HepG2 (cell line): ENCODE data around the gene OR51F1. TPM values are rescaled to one million over a fixed set of nuclear protein-coding genes. Genes with fewer than 3 reads are reported as not detected.

ENCODE experiments used
- ATAC-seq: fragments of 200-7000 bp; cut with Tn5 transposase; 3 replicates; pipeline ENCODE4 v1.9.1; 2020; ENCODE audit warnings: mild to moderate bottlenecking, moderate library complexity
- BruUV-seq: library from RNA; stranded (reverse); fragments of 400-500 nt; replicated peaks from 2 replicates; lab custom pipeline; 2021; lab: Mats Ljungman, UMichigan
- CTCF ChIA-PET: fragments of 300-600 bp; formaldehyde crosslinking; extraction: SDS; loops from one replicate; lab custom pipeline; 2021; ENCODE audit warnings: low total read pairs, inconsistent platforms, low intra/inter-chr PET ratio; lab: Yijun Ruan, JAX
- POLR2A ChIA-PET: fragments of 350-600 bp; sonication (Branson Sonifier 250); formaldehyde crosslinking; loops from one replicate; lab custom pipeline; 2020; ENCODE audit warnings: antibody characterized with exemption, inconsistent platforms; lab: Yijun Ruan, JAX
- DNase-seq: peaks from one replicate; pipeline ENCODE4 v3.0.0-alpha.2; 2015; ENCODE audit warnings: low spot score
- FAIRE-seq: peaks from 3 replicates; lab custom pipeline; 2011; peaks lifted over from hg19 to GRCh38; lab: Jason Lieb, UNC
- H2AFZ ChIP-seq: one replicate; pipeline ENCODE4 v1.6.1; 2011; ENCODE audit warnings: low read length, inconsistent platforms
- H3K27ac ChIP-seq: fragments of 300-600 bp; 3 replicates; pipeline ENCODE4 v1.8.0; 2011; ENCODE audit warnings: mixed run types, mild to moderate bottlenecking, mixed read lengths, low read length, inconsistent platforms; ENCODE audit not compliant: insufficient read depth; ENCODE audit errors: extremely low read length
- H3K27me3 ChIP-seq, 2 experiments: fragments of 200-600 bp in 1 of 2; 2 replicates in 1 of 2; 3 replicates in 1 of 2; pipeline versions ENCODE4 v1.6.0 to v1.8.0; 2011; ENCODE audit warnings: low read length in 2 of 2, mild to moderate bottlenecking in 2 of 2, moderate library complexity in 2 of 2, inconsistent platforms in 1 of 2; ENCODE audit not compliant: insufficient read depth in 2 of 2, control insufficient read depth in 1 of 2
- H3K36me3 ChIP-seq, 2 experiments: fragments of 200-600 bp in 1 of 2; replicated peaks in 1 of 2; 2 replicates in 1 of 2; 3 replicates in 1 of 2; pipeline versions ENCODE4 v1.5.1 to v1.8.0; 2011; ENCODE audit warnings: low read length in 2 of 2, inconsistent platforms in 1 of 2; ENCODE audit not compliant: insufficient read depth in 2 of 2, control insufficient read depth in 1 of 2
- H3K4me1 ChIP-seq: 2 replicates; pipeline ENCODE4 v1.5.1; 2012; ENCODE audit warnings: low read length, inconsistent platforms; ENCODE audit not compliant: insufficient read depth
- H3K4me2 ChIP-seq: 2 replicates; pipeline ENCODE4 v1.6.0; 2011; ENCODE audit warnings: low read depth, low read length, inconsistent platforms
- H3K4me3 ChIP-seq, 3 experiments: fragments of 200-600 bp in 1 of 3; sonication (generic), shearing (Covaris generic) in 1 of 3; replicated peaks in 1 of 3; 2 replicates each; pipeline ENCODE4 v1.5.1; 2011 to 2016; ENCODE audit warnings: low read length in 3 of 3, inconsistent platforms in 2 of 3, low read depth in 2 of 3, mild to moderate bottlenecking in 2 of 3, control low read depth in 1 of 3, mixed read lengths in 1 of 3; ENCODE audit not compliant: insufficient read depth in 1 of 3
- H3K79me2 ChIP-seq: one replicate; pipeline ENCODE4 v1.6.1; 2011; ENCODE audit warnings: low read length, inconsistent platforms; ENCODE audit not compliant: insufficient read depth
- H3K9ac ChIP-seq: 2 replicates; pipeline ENCODE4 v1.6.0; 2011; ENCODE audit warnings: mild to moderate bottlenecking, low read depth, low read length, inconsistent platforms; ENCODE audit not compliant: insufficient read depth
- H3K9me3 ChIP-seq: 2 replicates; pipeline ENCODE4 v1.5.1; 2012; ENCODE audit warnings: mild to moderate bottlenecking, low read length
- H4K20me1 ChIP-seq: 2 replicates; pipeline ENCODE4 v1.6.0; 2011; ENCODE audit warnings: inconsistent platforms, mild to moderate bottlenecking, low read length, moderate library complexity; ENCODE audit not compliant: insufficient read depth
- ATF5 ChIP-seq: sonication (generic); formaldehyde crosslinking; IDR thresholded peaks from 2 replicates; pipeline ENCODE4 v1.4.0; 2020; ENCODE audit warnings: mild to moderate bottlenecking, low read depth, missing genetic modification reagents
- GATAD2A ChIP-seq: IDR thresholded peaks from 2 replicates; pipeline ENCODE4 v1.6.1; 2016
- HHEX ChIP-seq: IDR thresholded peaks from 2 replicates; pipeline ENCODE4 v1.6.1; 2016; ENCODE audit warnings: control low read depth
- KDM5A ChIP-seq: fragments of 200-600 bp; sonication (generic); IDR thresholded peaks from 2 replicates; pipeline ENCODE4 v1.7.0; 2018; ENCODE audit warnings: antibody characterized with exemption, mild to moderate bottlenecking, low read length, borderline replicate concordance
- KMT2A ChIP-seq: sonication (generic); formaldehyde crosslinking; IDR thresholded peaks from 2 replicates; pipeline ENCODE4 v1.4.0; 2020; ENCODE audit warnings: missing genetic modification reagents
- REL ChIP-seq: sonication (generic); formaldehyde crosslinking; conservative IDR thresholded peaks from 2 replicates; pipeline ENCODE4 v1.8.0; 2022; ENCODE audit warnings: mild to moderate bottlenecking, missing genetic modification reagents, moderate library complexity
- SP2 ChIP-seq: sonication (generic); formaldehyde crosslinking; IDR thresholded peaks from 2 replicates; pipeline ENCODE4 v1.5.1; 2020; ENCODE audit warnings: mild to moderate bottlenecking, missing genetic modification reagents
- SP4 ChIP-seq: sonication (generic); formaldehyde crosslinking; IDR thresholded peaks from 2 replicates; pipeline ENCODE4 v1.8.1; 2023; ENCODE audit warnings: mild to moderate bottlenecking, missing genetic modification reagents
- TAF15 ChIP-seq: fragments of 200-400 bp; formaldehyde crosslinking; IDR thresholded peaks from one replicate; pipeline ENCODE4 v1.6.1; 2018; ENCODE audit warnings: mild to moderate bottlenecking, low read depth, low read length; ENCODE audit not compliant: poor library complexity, severe bottlenecking
- ZBTB21 ChIP-seq: sonication (generic); formaldehyde crosslinking; IDR thresholded peaks from 2 replicates; pipeline ENCODE4 v1.4.0; 2020; ENCODE audit warnings: missing genetic modification reagents
- ZBTB34 ChIP-seq: sonication (generic); formaldehyde crosslinking; IDR thresholded peaks from 2 replicates; pipeline ENCODE4 v1.8.0; 2022; ENCODE audit warnings: mild to moderate bottlenecking, missing genetic modification reagents
- ZNF33A ChIP-seq: sonication (generic); formaldehyde crosslinking; IDR thresholded peaks from 2 replicates; pipeline ENCODE4 v1.5.1; 2020; ENCODE audit warnings: missing genetic modification reagents, mild to moderate bottlenecking, moderate library complexity, borderline replicate concordance
- ZNF775 ChIP-seq: sonication (generic); formaldehyde crosslinking; IDR thresholded peaks from 2 replicates; pipeline ENCODE4 v1.4.0; 2020; ENCODE audit warnings: missing genetic modification reagents, mild to moderate bottlenecking, moderate library complexity, borderline replicate concordance
- ZNF776 ChIP-seq: sonication (generic); formaldehyde crosslinking; IDR thresholded peaks from 2 replicates; pipeline ENCODE4 v1.4.0; 2020; ENCODE audit warnings: mild to moderate bottlenecking, missing genetic modification reagents
- ZNF816 ChIP-seq: sonication (generic); formaldehyde crosslinking; IDR thresholded peaks from 2 replicates; pipeline ENCODE4 v1.8.0; 2022; ENCODE audit warnings: missing genetic modification reagents, mild to moderate bottlenecking, borderline replicate concordance
- ZSCAN29 ChIP-seq: sonication (generic); formaldehyde crosslinking; conservative IDR thresholded peaks from 2 replicates; pipeline ENCODE4 v1.4.0; 2020; ENCODE audit warnings: mild to moderate bottlenecking, missing genetic modification reagents
- WGBS: methylation state at CpG from one replicate; pipeline ENCODE4 v1.1.6; 2017; ENCODE audit warnings: low lambda C conversion rate; 5-methylcytosine and 5-hydroxymethylcytosine counted together
- in situ Hi-C: cut with HindIII; loops from 2 replicates; pipeline ENCODE4 v1.10.0; 2017; ENCODE audit warnings: low pct_unique_long_range_greater_than_20kb; ENCODE audit not compliant: extremely low pct_ligation_motif_present
- intact Hi-C: fragments of 100-400 bp; cut with micrococcal nuclease; formaldehyde crosslinking; loops from one replicate; pipeline ENCODE4 v1.10.0; 2022; ENCODE audit not compliant: unreplicated experiment
- polyA plus RNA-seq, 8 experiments: library from polyadenylated mRNA; depleted of rRNA in 3 of 8; stranded (reverse) in 7 of 8; unstranded in 1 of 8; fragments of >200 nt; fragmentation: Illumina TruSeq in 4 of 8; extraction: Trizol in 4 of 8; gene quantifications; 2 replicates each; pipeline versions ENCODE4 v1.2.1 to v1.2.3, GENCODE V29; 2011 to 2016; ENCODE audit warnings: low read depth in 4 of 8, missing spikeins in 1 of 8, mixed read lengths in 1 of 8; ENCODE audit not compliant: insufficient read depth in 1 of 8
- total RNA-seq, 5 experiments: library from RNA; depleted of rRNA; stranded (reverse); fragments of >200 nt; fragmentation: Illumina TruSeq; extraction: Trizol; gene quantifications; 2 replicates each; pipeline ENCODE4 v1.2.3, GENCODE V29; 2016; ENCODE audit warnings: low read depth in 1 of 5
- TF ChIP-seq, protein P1 (sequence below): sonication (generic); formaldehyde crosslinking; IDR thresholded peaks from 2 replicates; pipeline ENCODE4 v1.4.0; 2020; ENCODE audit warnings: missing genetic modification reagents
- TF ChIP-seq, protein P2 (sequence below): sonication (generic); formaldehyde crosslinking; IDR thresholded peaks from 2 replicates; pipeline ENCODE4 v1.4.0; 2020; ENCODE audit warnings: missing genetic modification reagents
- TF ChIP-seq, protein P3 (sequence below): sonication (generic); formaldehyde crosslinking; IDR thresholded peaks from 2 replicates; pipeline ENCODE4 v1.4.0; 2020; ENCODE audit warnings: missing genetic modification reagents

Gene OR51F1
- total and polyA plus RNA-seq, 2 of the 13 experiments (the other 11 are each of a cell fraction or from before 2014, with no cell fraction given) = not detected

GRCh38 chr11:4727171-4727570, 42.6 kb downstream of the OR51F1 start:
- no peaks in the 10 kb centered on the region for H3K36me3 ChIP-seq
- intact Hi-C loops = no loop called here
- in situ Hi-C loops = loop anchor here (25.0 kb wide), 1 partner anchor 110 kb away; the partner anchor contains the start of gene OR51S1
- H3K27me3 ChIP-seq = peaks cover 0 to 8% of the 10 kb centered on the region in 2 experiments; a peak in 2 of 5 replicates
- no peak for DNase-seq
- TF ChIP-seq ZBTB34 (CRISPR knock-in tag) = no peak
- no peak for TF ChIP-seq ZNF776 (CRISPR knock-in tag)
- TF ChIP-seq ZNF775 (CRISPR knock-in tag) = no peak
- TF ChIP-seq, protein P1, sequence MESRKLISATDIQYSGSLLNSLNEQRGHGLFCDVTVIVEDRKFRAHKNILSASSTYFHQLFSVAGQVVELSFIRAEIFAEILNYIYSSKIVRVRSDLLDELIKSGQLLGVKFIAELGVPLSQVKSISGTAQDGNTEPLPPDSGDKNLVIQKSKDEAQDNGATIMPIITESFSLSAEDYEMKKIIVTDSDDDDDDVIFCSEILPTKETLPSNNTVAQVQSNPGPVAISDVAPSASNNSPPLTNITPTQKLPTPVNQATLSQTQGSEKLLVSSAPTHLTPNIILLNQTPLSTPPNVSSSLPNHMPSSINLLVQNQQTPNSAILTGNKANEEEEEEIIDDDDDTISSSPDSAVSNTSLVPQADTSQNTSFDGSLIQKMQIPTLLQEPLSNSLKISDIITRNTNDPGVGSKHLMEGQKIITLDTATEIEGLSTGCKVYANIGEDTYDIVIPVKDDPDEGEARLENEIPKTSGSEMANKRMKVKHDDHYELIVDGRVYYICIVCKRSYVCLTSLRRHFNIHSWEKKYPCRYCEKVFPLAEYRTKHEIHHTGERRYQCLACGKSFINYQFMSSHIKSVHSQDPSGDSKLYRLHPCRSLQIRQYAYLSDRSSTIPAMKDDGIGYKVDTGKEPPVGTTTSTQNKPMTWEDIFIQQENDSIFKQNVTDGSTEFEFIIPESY (CRISPR knock-in tag) = no peak
- no peak for TF ChIP-seq KMT2A (CRISPR knock-in tag)
- no peak for TF ChIP-seq ATF5 (CRISPR knock-in tag)
- no peak for TF ChIP-seq REL (CRISPR knock-in tag)
- no peak for TF ChIP-seq ZNF816 (CRISPR knock-in tag)
- TF ChIP-seq KDM5A = no peak
- no peak for TF ChIP-seq SP2 (CRISPR knock-in tag)
- TF ChIP-seq HHEX (CRISPR knock-in tag) = no peak
- TF ChIP-seq, protein P2, sequence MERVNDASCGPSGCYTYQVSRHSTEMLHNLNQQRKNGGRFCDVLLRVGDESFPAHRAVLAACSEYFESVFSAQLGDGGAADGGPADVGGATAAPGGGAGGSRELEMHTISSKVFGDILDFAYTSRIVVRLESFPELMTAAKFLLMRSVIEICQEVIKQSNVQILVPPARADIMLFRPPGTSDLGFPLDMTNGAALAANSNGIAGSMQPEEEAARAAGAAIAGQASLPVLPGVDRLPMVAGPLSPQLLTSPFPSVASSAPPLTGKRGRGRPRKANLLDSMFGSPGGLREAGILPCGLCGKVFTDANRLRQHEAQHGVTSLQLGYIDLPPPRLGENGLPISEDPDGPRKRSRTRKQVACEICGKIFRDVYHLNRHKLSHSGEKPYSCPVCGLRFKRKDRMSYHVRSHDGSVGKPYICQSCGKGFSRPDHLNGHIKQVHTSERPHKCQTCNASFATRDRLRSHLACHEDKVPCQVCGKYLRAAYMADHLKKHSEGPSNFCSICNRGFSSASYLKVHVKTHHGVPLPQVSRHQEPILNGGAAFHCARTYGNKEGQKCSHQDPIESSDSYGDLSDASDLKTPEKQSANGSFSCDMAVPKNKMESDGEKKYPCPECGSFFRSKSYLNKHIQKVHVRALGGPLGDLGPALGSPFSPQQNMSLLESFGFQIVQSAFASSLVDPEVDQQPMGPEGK (CRISPR knock-in tag) = no peak
- TF ChIP-seq, protein P3, sequence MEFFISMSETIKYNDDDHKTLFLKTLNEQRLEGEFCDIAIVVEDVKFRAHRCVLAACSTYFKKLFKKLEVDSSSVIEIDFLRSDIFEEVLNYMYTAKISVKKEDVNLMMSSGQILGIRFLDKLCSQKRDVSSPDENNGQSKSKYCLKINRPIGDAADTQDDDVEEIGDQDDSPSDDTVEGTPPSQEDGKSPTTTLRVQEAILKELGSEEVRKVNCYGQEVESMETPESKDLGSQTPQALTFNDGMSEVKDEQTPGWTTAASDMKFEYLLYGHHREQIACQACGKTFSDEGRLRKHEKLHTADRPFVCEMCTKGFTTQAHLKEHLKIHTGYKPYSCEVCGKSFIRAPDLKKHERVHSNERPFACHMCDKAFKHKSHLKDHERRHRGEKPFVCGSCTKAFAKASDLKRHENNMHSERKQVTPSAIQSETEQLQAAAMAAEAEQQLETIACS = no peak
- TF ChIP-seq ZBTB21 = no peak
- TF ChIP-seq SP4 = no peak
- no peak for TF ChIP-seq ZNF33A (CRISPR knock-in tag)
- no peak for TF ChIP-seq ZSCAN29 (CRISPR knock-in tag)
- no peak for TF ChIP-seq GATAD2A (CRISPR knock-in tag)
- no peak for TF ChIP-seq TAF15
- 5% methylated on average over 2 of the region's 2 CpGs for WGBS
- no peaks in the 10 kb centered on the region for H3K79me2 ChIP-seq
- ATAC-seq = no peak
- no peak overlapping the region for H2AFZ ChIP-seq
- no peaks in the 10 kb centered on the region for H4K20me1 ChIP-seq
- ChIA-PET CTCF (no interaction called here), POLR2A (no interaction called here)
- no peak overlapping the region for H3K27ac ChIP-seq
- no peaks in the 10 kb centered on the region for H3K9me3 ChIP-seq
- FAIRE-seq = no peak
- H3K4me1 ChIP-seq = no peaks in the 10 kb centered on the region
- no peak overlapping the region for H3K4me3 ChIP-seq
- no TSS peak for BruUV-seq
- no peak overlapping the region for H3K4me2 ChIP-seq
- no peak overlapping the region for H3K9ac ChIP-seq
